DMS 273 (cell line): ENCODE measurements around the gene PLIN5.
A peak's percentile ranks its signal among the peaks of the same experiment; 100 is the strongest.

Experiments used
- DNase-seq: peaks from one replicate; lab custom pipeline; 2025; ENCODE audit not compliant: unreplicated experiment; lab: John Stamatoyannopoulos, UW

The PLIN5 gene

GRCh38 chr19:4507804-4508203 lies 27.2 kb downstream of the PLIN5 start:
- DNase-seq, result no peak

GRCh38 chr19:4507150-4507452 lies 27.9 kb downstream of the PLIN5 start:
- DNase-seq, result no peak

- DNase-seq, result no peak
Observed at GRCh38 chr19:4506449-4507149, 28.4 kb downstream of the PLIN5 start.

- DNase-seq, result no peak
Observed at GRCh38 chr19:4505570-4506448, 29.2 kb downstream of the PLIN5 start.

GRCh38 chr19:4504891-4505569 lies 30.0 kb downstream of the PLIN5 start:
- DNase-seq, result no peak

- DNase-seq, result peak; percentile 62
Observed at GRCh38 chr19:4504297-4504701, 30.7 kb downstream of the PLIN5 start.

- no peak for DNase-seq
Observed at GRCh38 chr19:4503825-4504170, 31.2 kb downstream of the PLIN5 start.

GRCh38 chr19:4503132-4503824 lies 31.7 kb downstream of the PLIN5 start:
- DNase-seq, result no peak

GRCh38 chr19:4502282-4503131 lies 32.5 kb downstream of the PLIN5 start:
- DNase-seq, result no peak

- DNase-seq, result no peak
Observed at GRCh38 chr19:4501691-4502090, 33.3 kb downstream of the PLIN5 start.

- DNase-seq, result no peak
Observed at GRCh38 chr19:4500841-4501591, 34.0 kb downstream of the PLIN5 start.

- no peak for DNase-seq
Observed at GRCh38 chr19:4499855-4500254, 35.2 kb downstream of the PLIN5 start.

- no peak for DNase-seq
Observed at GRCh38 chr19:4499318-4499717, 35.7 kb downstream of the PLIN5 start.

GRCh38 chr19:4498694-4499093 lies 36.3 kb downstream of the PLIN5 start:
- no peak for DNase-seq

GRCh38 chr19:4497770-4498389 lies 37.1 kb downstream of the PLIN5 start:
- no peak for DNase-seq

GRCh38 chr19:4496304-4496703 lies 38.7 kb downstream of the PLIN5 start:
- no peak for DNase-seq

- no peak for DNase-seq
Observed at GRCh38 chr19:4495471-4495870, 39.6 kb downstream of the PLIN5 start.

- no peak for DNase-seq
Observed at GRCh38 chr19:4494691-4495064, 40.3 kb downstream of the PLIN5 start.

GRCh38 chr19:4493929-4494690 lies 40.9 kb downstream of the PLIN5 start:
- DNase-seq, result no peak
